GM18868 (cell line): ENCODE measurements around the gene KRTAP2-1.
"Not testable (repeated sequence)": the region's sequence is repeated elsewhere in the genome, so short reads cannot be mapped to it uniquely, and the experiment has no call there.

Experiments
- ATAC-seq: cut with Tn5 transposase; IDR thresholded peaks from one replicate; pipeline ENCODE4 v1.9.1; 2021; ENCODE audit warnings: mild to moderate bottlenecking, moderate library complexity; ENCODE audit not compliant: unreplicated experiment

Gene KRTAP2-1

GRCh38 chr17:41013606-41014005 lies 33.5 kb downstream of the KRTAP2-1 start:
- no peak for ATAC-seq

- ATAC-seq = no peak
Observed at GRCh38 chr17:41013181-41013580, 33.9 kb downstream of the KRTAP2-1 start.

GRCh38 chr17:41012326-41013120 lies 34.6 kb downstream of the KRTAP2-1 start:
- no peak for ATAC-seq

DNA sequence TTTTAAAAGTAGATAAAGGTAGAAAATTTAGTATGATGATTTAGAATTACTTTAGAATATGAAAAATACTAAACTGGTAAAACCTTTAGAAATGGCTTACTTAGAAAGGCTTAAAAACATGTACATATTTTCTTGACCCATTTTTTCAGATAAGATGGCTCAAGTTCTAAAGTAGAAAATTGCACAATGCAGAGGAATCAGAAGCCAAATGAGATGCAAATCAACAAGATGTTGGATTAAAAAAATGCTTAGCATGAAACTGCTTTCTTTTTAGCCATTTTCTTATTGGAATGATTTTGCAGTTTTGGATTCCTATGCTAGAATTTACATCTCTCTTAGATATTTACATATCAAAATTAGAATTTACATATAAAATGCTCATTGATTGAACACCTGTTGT lies 36.7 kb downstream of the KRTAP2-1 start:
- no peak for ATAC-seq

GRCh38 chr17:41009936-41010335 lies 37.2 kb downstream of the KRTAP2-1 start:
- ATAC-seq = no peak

DNA sequence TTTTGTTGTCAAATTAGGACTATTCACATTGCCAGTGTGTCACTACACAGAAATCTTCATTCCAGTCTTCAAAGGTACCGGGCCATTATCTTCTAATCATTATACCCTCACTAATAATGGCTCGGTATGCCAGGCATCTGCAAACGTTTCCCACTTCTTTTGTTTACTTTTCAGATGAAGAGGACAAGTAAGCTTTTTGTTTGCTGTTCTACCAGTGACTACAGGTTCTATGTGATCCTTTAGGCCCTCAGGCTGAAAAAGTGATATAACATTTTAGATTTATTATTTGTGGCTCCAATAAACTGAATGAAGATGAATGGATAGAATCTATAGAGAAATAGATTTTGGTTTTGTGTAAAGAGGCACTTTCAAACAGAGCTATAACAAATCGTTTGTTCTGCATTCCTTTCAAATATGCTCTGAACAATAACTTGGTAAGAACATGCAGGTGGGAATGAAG lies 37.8 kb downstream of the KRTAP2-1 start:
- ATAC-seq = no peak

- ATAC-seq = no peak
Observed at GRCh38 chr17:41008811-41009210, 38.3 kb downstream of the KRTAP2-1 start, which contains the start of gene KRTAP3-1. KRTAP3-1 (minus strand) TSS chr17:41009128; CDS start chr17:41009074, 54 bp downstream.

GRCh38 chr17:41004397-41004796 lies 42.7 kb downstream of the KRTAP2-1 start:
- ATAC-seq = no peak

- no peak for ATAC-seq
Observed at GRCh38 chr17:41003926-41004325, 43.2 kb downstream of the KRTAP2-1 start.

GRCh38 chr17:41002814-41003213 lies 44.3 kb downstream of the KRTAP2-1 start:
- no peak for ATAC-seq

DNA sequence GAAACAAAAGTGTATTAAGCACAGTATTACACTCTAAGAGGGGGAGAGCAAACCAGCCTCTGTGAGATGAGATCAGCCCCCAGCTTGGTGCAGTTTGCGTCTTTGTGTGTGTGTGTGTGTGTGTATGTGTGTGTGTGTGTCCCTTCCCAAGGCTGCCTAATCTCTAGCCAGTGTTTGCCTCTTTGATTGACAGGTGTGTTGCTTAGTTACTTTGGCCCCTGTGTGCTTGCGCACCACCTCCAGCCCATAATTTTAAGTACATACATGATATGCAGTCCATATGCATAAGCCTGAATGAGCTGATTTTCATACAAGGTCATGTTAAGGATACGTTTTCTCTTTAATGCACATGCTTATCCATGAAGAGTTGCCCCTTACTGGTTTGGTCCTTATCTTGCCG lies 45.3 kb downstream of the KRTAP2-1 start:
- ATAC-seq = no peak

GRCh38 chr17:40999563-40999962 lies 47.6 kb downstream of the KRTAP2-1 start, which contains the start of gene KRTAP3-2:
KRTAP3-2 (minus strand) TSS chr17:40999906; CDS start chr17:40999853, 53 bp downstream.
- ATAC-seq = not testable (repeated sequence)

- ATAC-seq = no peak
Observed at GRCh38 chr17:40997361-40997760, 49.8 kb downstream of the KRTAP2-1 start.

DNA sequence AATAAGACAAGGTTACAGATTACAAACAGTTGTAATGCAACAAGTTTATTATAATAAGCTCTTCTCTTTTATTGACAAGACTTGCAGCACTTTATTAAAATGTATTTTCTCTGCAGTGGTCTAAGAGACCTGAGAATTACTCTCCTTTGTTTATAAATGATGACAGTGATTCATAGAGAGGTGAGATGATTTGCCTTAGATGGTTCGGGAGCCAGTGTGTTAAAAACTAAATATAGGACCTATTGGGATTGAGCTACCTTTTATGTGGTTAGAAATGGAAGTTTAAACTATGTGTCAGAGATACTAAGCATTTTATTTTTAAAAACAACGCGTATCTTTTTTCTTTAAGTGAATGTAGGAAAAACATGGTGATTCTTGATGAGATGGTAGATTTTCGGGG lies 50.3 kb downstream of the KRTAP2-1 start:
- no peak for ATAC-seq
